WERI-Rb-1 (cell line): Measurements from ENCODE around the gene DDR2.

ENCODE experiments used
- DNase-seq: peaks from one replicate; pipeline ENCODE4 v3.0.0-alpha.2; 2020
- H3K27ac ChIP-seq: fragments of 250-450 bp; sonication (Bioruptor Pico); 2 replicates; pipeline ENCODE4 v1.5.1; 2020; ENCODE audit warnings: mild to moderate bottlenecking, moderate library complexity
- H3K27me3 ChIP-seq: fragments of 250-450 bp; sonication (Bioruptor Pico); 2 replicates; pipeline ENCODE4 v1.5.1; 2021; ENCODE audit warnings: mild to moderate bottlenecking, low read depth, moderate library complexity; ENCODE audit not compliant: insufficient read depth, severe bottlenecking
- H3K36me3 ChIP-seq: fragments of 250-450 bp; sonication (Bioruptor Pico); 2 replicates; pipeline ENCODE4 v1.5.1; 2020; ENCODE audit warnings: mild to moderate bottlenecking, moderate library complexity
- H3K4me3 ChIP-seq: 2 replicates; pipeline ENCODE4 v1.5.1; 2011; ENCODE audit warnings: low read depth, mild to moderate bottlenecking, control low read depth, low read length
- H3K9me3 ChIP-seq: fragments of 250-450 bp; sonication (Bioruptor Pico); 2 replicates; pipeline ENCODE4 v1.5.1; 2021; ENCODE audit warnings: mild to moderate bottlenecking, moderate library complexity; ENCODE audit not compliant: severe bottlenecking
- CTCF ChIP-seq: IDR thresholded peaks from 2 replicates; pipeline ENCODE4 v1.5.1; 2011; ENCODE audit warnings: low read depth, mild to moderate bottlenecking, control low read depth, inconsistent platforms, low read length

DDR2 gene

GRCh38 chr1:162716552-162716951 lies 84.3 kb downstream of the DDR2 start:
- Histone ChIP-seq H3K4me3 (no peak overlapping the region), H3K9me3 (no peaks in the 10 kb centered on the region), H3K27me3 (no peaks in the 10 kb centered on the region), H3K36me3 (no peaks in the 10 kb centered on the region), H3K27ac (no peak overlapping the region)
- TF ChIP-seq CTCF: no peak
- DNase-seq: no peak

- H3K27ac ChIP-seq: no peak overlapping the region
- H3K9me3 ChIP-seq: no peaks in the 10 kb centered on the region
- H3K36me3 ChIP-seq: no peaks in the 10 kb centered on the region
- no peaks in the 10 kb centered on the region for H3K27me3 ChIP-seq
- no peak overlapping the region for H3K4me3 ChIP-seq
- no peak for DNase-seq
- TF ChIP-seq CTCF: no peak
Measured at GRCh38 chr1:162717548-162718184, 85.4 kb downstream of the DDR2 start.

- Histone ChIP-seq H3K4me3 (no peak overlapping the region), H3K27me3 (no peaks in the 10 kb centered on the region), H3K27ac (no peak overlapping the region), H3K36me3 (no peaks in the 10 kb centered on the region), H3K9me3 (no peaks in the 10 kb centered on the region)
- TF ChIP-seq CTCF: no peak
- DNase-seq: no peak
Measured at GRCh38 chr1:162719678-162720077, 87.4 kb downstream of the DDR2 start.

GRCh38 chr1:162720996-162721395 lies 88.7 kb downstream of the DDR2 start:
- no peak for TF ChIP-seq CTCF
- no peaks in the 10 kb centered on the region for H3K9me3 ChIP-seq
- H3K27ac ChIP-seq: no peak overlapping the region
- H3K36me3 ChIP-seq: no peaks in the 10 kb centered on the region
- no peak for DNase-seq
- no peaks in the 10 kb centered on the region for H3K27me3 ChIP-seq
- no peak overlapping the region for H3K4me3 ChIP-seq

- TF ChIP-seq CTCF: no peak
- Histone ChIP-seq H3K9me3 (no peaks in the 10 kb centered on the region), H3K27ac (no peak overlapping the region), H3K4me3 (no peak overlapping the region), H3K36me3 (no peaks in the 10 kb centered on the region), H3K27me3 (no peaks in the 10 kb centered on the region)
- no peak for DNase-seq
Measured at GRCh38 chr1:162721471-162721870, 89.2 kb downstream of the DDR2 start.

- TF ChIP-seq CTCF: no peak
- no peak for DNase-seq
- Histone ChIP-seq H3K9me3 (no peaks in the 10 kb centered on the region), H3K36me3 (no peaks in the 10 kb centered on the region), H3K27ac (no peak overlapping the region), H3K27me3 (no peaks in the 10 kb centered on the region), H3K4me3 (no peak overlapping the region)
Measured at GRCh38 chr1:162722036-162722435, 89.8 kb downstream of the DDR2 start.
